Vagina (tissue), 2 donors: ENCODE measurements around the gene RPLP2.

ENCODE experiments used
- CTCF ChIP-seq, 3 experiments: fragments of 450-650 bp in 2 of 3; fragments of 200-600 bp in 1 of 3; sonication (generic) in 1 of 3; IDR thresholded peaks; one replicate each; pipeline ENCODE4 v1.5.1; 2017 to 2019; ENCODE audit warnings: antibody characterized with exemption in 3 of 3, mild to moderate bottlenecking in 2 of 3, moderate library complexity in 2 of 3
- POLR2A ChIP-seq, 2 donors: fragments of 450-650 bp; IDR thresholded peaks; one replicate each; pipeline ENCODE4 v1.6.1; 2017; ENCODE audit warnings: antibody characterized with exemption in 2 of 2, mild to moderate bottlenecking in 2 of 2, moderate library complexity in 2 of 2

GRCh38 chr11:834371-835316 lies 24.9 kb downstream of the RPLP2 start:
- no peak for TF ChIP-seq POLR2A (IDR thresholded peaks at IDR 0.05)
- TF ChIP-seq CTCF (IDR thresholded peaks at IDR 0.05), result no peak
